Adrenal gland (tissue), 5 donors: ENCODE results near the gene GRIK5.

Experiments used
- POLR2A ChIP-seq, 2 donors: fragments of 450-650 bp; IDR thresholded peaks; one replicate each; pipeline ENCODE4 v1.6.1; 2017; ENCODE audit warnings: antibody characterized with exemption in 2 of 2, mild to moderate bottlenecking in 2 of 2, moderate library complexity in 1 of 2
- TF ChIP-seq, protein P1 (sequence below), 6 experiments: fragments of 450-650 bp in 4 of 6; fragments of 200-600 bp in 2 of 6; sonication (generic) in 1 of 6; IDR thresholded peaks; 1 replicate in 5 of 6; 2 replicates in 1 of 6; pipeline versions ENCODE4 v1.5.1 to v1.8.0; 2016 to 2021; ENCODE audit warnings: antibody characterized with exemption in 6 of 6, mild to moderate bottlenecking in 2 of 6, moderate library complexity in 1 of 6
- donor health status: DM: no; HTN: no; CAD: no.

DNA sequence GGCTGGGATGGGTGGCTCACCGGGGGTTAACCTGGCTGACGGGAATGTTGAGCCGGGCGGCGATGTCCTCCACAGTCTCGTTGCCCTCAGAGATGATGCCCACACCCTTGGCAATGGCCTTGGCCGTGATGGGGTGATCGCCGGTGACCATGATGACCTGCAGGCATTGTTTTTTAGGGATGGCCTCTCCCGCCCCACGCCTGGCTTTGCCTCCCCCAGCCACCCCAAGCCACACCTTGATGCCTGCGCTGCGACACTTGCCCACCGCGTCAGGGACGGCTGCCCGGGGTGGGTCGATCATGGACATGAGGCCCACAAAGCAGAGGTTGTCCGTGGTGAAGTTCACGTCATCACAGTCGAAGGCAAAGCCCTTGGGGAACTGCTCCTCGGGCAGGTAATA lies 92.1 kb downstream of the GRIK5 start:
- TF ChIP-seq, protein P1, sequence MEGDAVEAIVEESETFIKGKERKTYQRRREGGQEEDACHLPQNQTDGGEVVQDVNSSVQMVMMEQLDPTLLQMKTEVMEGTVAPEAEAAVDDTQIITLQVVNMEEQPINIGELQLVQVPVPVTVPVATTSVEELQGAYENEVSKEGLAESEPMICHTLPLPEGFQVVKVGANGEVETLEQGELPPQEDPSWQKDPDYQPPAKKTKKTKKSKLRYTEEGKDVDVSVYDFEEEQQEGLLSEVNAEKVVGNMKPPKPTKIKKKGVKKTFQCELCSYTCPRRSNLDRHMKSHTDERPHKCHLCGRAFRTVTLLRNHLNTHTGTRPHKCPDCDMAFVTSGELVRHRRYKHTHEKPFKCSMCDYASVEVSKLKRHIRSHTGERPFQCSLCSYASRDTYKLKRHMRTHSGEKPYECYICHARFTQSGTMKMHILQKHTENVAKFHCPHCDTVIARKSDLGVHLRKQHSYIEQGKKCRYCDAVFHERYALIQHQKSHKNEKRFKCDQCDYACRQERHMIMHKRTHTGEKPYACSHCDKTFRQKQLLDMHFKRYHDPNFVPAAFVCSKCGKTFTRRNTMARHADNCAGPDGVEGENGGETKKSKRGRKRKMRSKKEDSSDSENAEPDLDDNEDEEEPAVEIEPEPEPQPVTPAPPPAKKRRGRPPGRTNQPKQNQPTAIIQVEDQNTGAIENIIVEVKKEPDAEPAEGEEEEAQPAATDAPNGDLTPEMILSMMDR (IDR thresholded peaks at IDR 0.05): no peak
- TF ChIP-seq POLR2A (IDR thresholded peaks at IDR 0.05): no peak
